Melanocyte of skin (primary cell): ENCODE data around the gene PHF10. TPM values are rescaled to one million over a fixed set of nuclear protein-coding genes. Genes with fewer than 3 reads are reported as not detected.

Experiments
- total RNA-seq, 2 donors: library from RNA; depleted of rRNA; stranded (reverse); fragments of >200 nt; gene quantifications; 2 replicates each; pipeline ENCODE4 v1.2.3, GENCODE V29; 2012

Gene PHF10
- 10 to 100 TPM; 12.7 to 16.7 TPM for total RNA-seq

GRCh38 chr6:169724494-169725124 is at the start of gene PHF10:
TSS of gene PHF10 (minus strand) at chr6:169724500. CDS start at chr6:169723931, 569 bp downstream.

GRCh38 chr6:169751242-169752073 is 27.2 kb upstream of the PHF10 start, which contains the start of the genes DYNLT2 and ERMARD:
TSS of gene DYNLT2 (minus strand) at chr6:169751572. CDS start at chr6:169751458, 114 bp downstream.
TSS of gene ERMARD (plus strand) at chr6:169751622. CDS start at chr6:169751658, 36 bp downstream.

DNA sequence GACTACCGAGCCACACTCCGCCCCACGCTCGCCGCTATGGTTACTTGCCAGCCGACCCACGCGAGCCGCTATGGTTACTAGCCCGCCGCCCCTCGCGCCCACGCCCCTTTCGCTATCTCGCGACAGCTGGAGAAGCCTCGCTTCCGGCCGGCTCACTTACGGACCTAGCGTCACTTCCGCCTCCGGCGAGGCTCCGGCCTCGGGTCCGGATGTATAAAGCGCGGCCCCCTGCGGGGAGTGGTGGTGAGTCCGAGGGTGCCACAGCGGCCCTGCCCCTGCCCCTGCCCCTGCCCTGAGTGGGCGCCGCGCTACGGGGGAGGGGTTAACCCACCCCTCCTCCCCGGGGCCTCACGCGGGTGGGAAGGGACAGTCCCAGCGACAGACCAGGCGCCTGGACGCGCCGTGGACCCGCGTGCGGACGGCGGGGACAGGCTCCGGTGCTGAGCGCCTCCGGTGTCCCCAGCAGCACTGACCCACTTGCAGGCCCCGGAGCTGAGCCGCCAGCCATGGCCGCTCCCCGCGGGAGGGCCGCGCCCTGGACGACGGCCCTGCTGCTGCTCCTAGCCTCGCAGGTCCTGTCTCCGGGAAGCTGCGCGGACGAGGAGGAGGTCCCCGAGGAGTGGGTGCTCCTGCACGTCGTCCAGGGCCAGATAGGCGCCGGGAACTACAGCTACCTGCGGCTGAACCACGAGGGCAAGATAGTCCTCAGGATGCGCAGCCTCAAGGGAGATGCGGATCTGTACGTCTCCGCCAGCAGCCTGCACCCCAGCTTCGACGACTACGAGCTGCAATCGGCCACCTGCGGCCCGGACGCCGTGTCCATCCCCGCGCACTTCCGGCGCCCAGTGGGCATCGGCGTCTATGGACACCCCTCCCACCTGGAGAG is 22.1 kb downstream of the PHF10 start, which contains the start of the genes C6orf120 and WDR27:
Gene C6orf120, plus strand, starts transcription at position 173 of the 886 bp plus-strand sequence. Its CDS starts 334 bp downstream, at position 507.
Gene WDR27, minus strand, starts transcription at position 76 of the 886 bp plus-strand sequence. CDS start 13,024 bp downstream, outside the sequence.

Other genes starting within 250 kb of the PHF10 start
- 10 to 100 TPM; 10.3 to 28.0 TPM for gene WDR27, start 22.5 kb downstream of the PHF10 start, total RNA-seq
- 10 to 100 TPM; 32.3 to 33.0 TPM for gene C6orf120, start 22.4 kb downstream of the PHF10 start, total RNA-seq
- 1 to 10 TPM in 1 of 2 donors, under 1 TPM in 1; 1.00 to 1.4 TPM for gene DYNLT2, start 27.1 kb upstream of the PHF10 start, total RNA-seq
- gene ERMARD, start 27.1 kb upstream of the PHF10 start, total RNA-seq = 10 to 100 TPM; 12.3 to 17.6 TPM